Measurements from ENCODE around the gene C5orf24. TPM values are rescaled to one million over a fixed set of nuclear protein-coding genes. Genes with fewer than 3 reads are reported as not detected.

The C5orf24 gene
- total and polyA plus RNA-seq, 10 of the 15 experiments (the other 5 are each of a cell fraction or from before 2014, with no cell fraction given): 5.4 to 26.8 (median 15.6) TPM

DNA sequence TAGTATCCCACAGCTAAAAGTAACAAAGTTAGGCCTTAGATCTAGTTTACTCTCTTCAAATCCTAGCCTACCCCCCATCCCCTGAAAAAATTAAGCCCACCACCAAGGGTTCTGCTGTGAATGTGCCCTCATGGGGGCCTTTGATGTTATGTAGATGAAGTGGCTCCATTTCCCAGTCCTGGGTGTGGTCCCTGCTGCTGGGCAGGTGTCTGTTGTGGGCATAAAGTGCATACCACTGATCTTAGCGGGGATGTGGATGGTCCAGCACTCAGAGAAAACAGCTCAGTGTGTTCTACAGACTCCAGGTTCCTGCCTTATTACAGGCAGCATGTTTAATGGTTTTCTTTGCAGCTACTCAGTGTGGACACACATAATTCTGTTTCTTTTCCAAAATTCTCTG lies 61.0 kb downstream of the C5orf24 start:
- Histone ChIP-seq H3K79me2 (ENCODE audit: control insufficient read depth, insufficient read depth, low read length) (peaks cover 5% of the 10 kb centered on the region), H3K27me3 (replicated peaks in 1 of 2; ENCODE audit: control insufficient read depth in 2 of 2, insufficient read depth in 2 of 2, low read length in 1 of 2) (no peaks in the 10 kb centered on the region), H3K27ac (ENCODE audit: control insufficient read depth, insufficient read depth) (no peak overlapping the region), H3K9me3 (replicated peaks; ENCODE audit: control insufficient read depth, insufficient read depth, low read length) (no peaks in the 10 kb centered on the region), H4K20me1 (ENCODE audit: control insufficient read depth, insufficient read depth) (no peaks in the 10 kb centered on the region), H3K4me2 (ENCODE audit: control insufficient read depth, insufficient read depth) (no peak overlapping the region), H3K4me3 (no peak overlapping the region), H3K36me3 (ENCODE audit: control insufficient read depth in 2 of 2, insufficient read depth in 2 of 2, low read length in 1 of 2) (peaks cover 0 to 11% of the 10 kb centered on the region in 2 experiments; a peak in 2 of 4 replicates), H2AFZ (ENCODE audit: control insufficient read depth, low read depth, low read length) (no peak overlapping the region), H3K9ac (ENCODE audit: control insufficient read depth, insufficient read depth, low read length) (no peak overlapping the region), H3K4me1 (ENCODE audit: control insufficient read depth, insufficient read depth, low read length) (peaks cover 20% of the 10 kb centered on the region)
- TF ChIP-seq POLR2AphosphoS5 (IDR thresholded peaks at IDR 0.05; ENCODE audit: low read length) (0 out of 2 replicates have a peak, but pooled peaks have one; percentile 24), RBBP5 (conservative IDR thresholded peaks at IDR 0.05) (no peak)
- WGBS (ENCODE audit: insufficient coverage, insufficient replicate concordance, low lambda C conversion rate, missing lambda C conversion rate): 100% methylated on average over 1 of the region's 1 CpG
- RAD21 ChIA-PET (ENCODE audit: unreplicated experiment): interaction anchor here (1.2 to 3.0 kb wide), 3 partner anchors 44 to 169 kb away, joined by 3 to 15 read pairs (median 3); partner anchors contain the start of genes C5orf24 and CAMLG
- in situ Hi-C loops (cut with MboI) (no loop called here), intact Hi-C loops (cut with micrococcal nuclease; ENCODE audit: unreplicated experiment) (loop anchor here (10.0 kb wide), 1 partner anchor 322 kb away; no protein-coding TSS in a partner anchor)
- BruUV-seq (replicated peaks): no TSS peak
- POLR2A ChIA-PET: interaction anchor here (3.8 kb wide), 1 partner anchor 168 kb away, joined by 22 read pairs; the partner anchor contains the start of gene CAMLG
- ATAC-seq (no peak), DNase-seq (ENCODE audit: low read depth, low spot score) (no peak), FAIRE-seq (no peak)
- SMC1A ChIA-PET (ENCODE audit: uncharacterized antibody, unreplicated experiment): interaction anchor here (0.9 to 2.0 kb wide), 2 partner anchors 83 to 149 kb away, joined by 3 to 6 read pairs; partner anchors contain the start of gene DDX46
- CTCF ChIA-PET: interaction anchor here (0.6 to 3.2 kb wide), 12 partner anchors 10 to 724 kb away, joined by 3 to 43 read pairs (median 4); partner anchors contain the start of genes C5orf24, CAMLG and TXNDC15

Other genes with a start within 250 kb of the C5orf24 start
Only the 7 nearest of the 8 such genes appear.
- gene SEC24A, start 197.2 kb upstream of the C5orf24 start, total RNA-seq (2014; rRNA removed): 14.6 and 16.6 TPM in 2 replicates
- 22.4 and 22.6 TPM in 2 replicates for gene SEC24A, start 197.2 kb upstream of the C5orf24 start, total RNA-seq (2014; rRNA removed; fragmentation: Illumina TruSeq; extraction: Trizol)
- gene SEC24A, start 197.2 kb upstream of the C5orf24 start, total RNA-seq (2021): 26.2 and 26.6 TPM in 2 replicates
- gene SEC24A, start 197.2 kb upstream of the C5orf24 start, polyA plus RNA-seq (2011; rRNA removed): 52.2 and 62.2 TPM in 2 replicates
- gene SEC24A, start 197.2 kb upstream of the C5orf24 start, polyA plus RNA-seq (2014; fragmentation: Illumina TruSeq; extraction: Trizol): 26.3 and 31.4 TPM in 2 replicates
- gene SEC24A, start 197.2 kb upstream of the C5orf24 start, polyA plus RNA-seq (2014; fragmentation: Nextera tagmentation; extraction: Ambion mirVana): 10 to 100 TPM in 1 of 2 experiments, 1 to 10 TPM in 1; 7.1 to 12.5 TPM
- 14.4 and 15.8 TPM in 2 replicates for gene SEC24A, start 197.2 kb upstream of the C5orf24 start, polyA plus RNA-seq (2014; rRNA removed)
- gene SEC24A, start 197.2 kb upstream of the C5orf24 start, polyA plus RNA-seq (2016; fragmentation: Nextera tagmentation; extraction: Ambion mirVana): 10 to 100 TPM; 23.2 to 23.3 TPM
- gene CAMLG, start 107.4 kb upstream of the C5orf24 start, total RNA-seq (2014; rRNA removed): 30.2 and 30.9 TPM in 2 replicates
- 25.2 and 26.2 TPM in 2 replicates for gene CAMLG, start 107.4 kb upstream of the C5orf24 start, total RNA-seq (2014; rRNA removed; fragmentation: Illumina TruSeq; extraction: Trizol)
- gene CAMLG, start 107.4 kb upstream of the C5orf24 start, total RNA-seq (2021): 25.7 and 28.8 TPM in 2 replicates
- gene CAMLG, start 107.4 kb upstream of the C5orf24 start, polyA plus RNA-seq (2011; rRNA removed): 22.4 and 29.4 TPM in 2 replicates
- 20.7 and 24.1 TPM in 2 replicates for gene CAMLG, start 107.4 kb upstream of the C5orf24 start, polyA plus RNA-seq (2014; fragmentation: Illumina TruSeq; extraction: Trizol)
- gene CAMLG, start 107.4 kb upstream of the C5orf24 start, polyA plus RNA-seq (2014; fragmentation: Nextera tagmentation; extraction: Ambion mirVana): 10 to 100 TPM; 27.0 to 51.7 TPM
- 18.5 and 21.9 TPM in 2 replicates for gene CAMLG, start 107.4 kb upstream of the C5orf24 start, polyA plus RNA-seq (2014; rRNA removed)
- gene CAMLG, start 107.4 kb upstream of the C5orf24 start, polyA plus RNA-seq (2016; fragmentation: Nextera tagmentation; extraction: Ambion mirVana): 10 to 100 TPM; 25.1 to 25.7 TPM
- gene DDX46, start 87.2 kb upstream of the C5orf24 start, total RNA-seq (2014; rRNA removed): 39.1 and 39.6 TPM in 2 replicates
- 64.9 and 67.3 TPM in 2 replicates for gene DDX46, start 87.2 kb upstream of the C5orf24 start, total RNA-seq (2014; rRNA removed; fragmentation: Illumina TruSeq; extraction: Trizol)
- gene DDX46, start 87.2 kb upstream of the C5orf24 start, total RNA-seq (2021): 55.6 and 61.8 TPM in 2 replicates
- 46.9 and 72.1 TPM in 2 replicates for gene DDX46, start 87.2 kb upstream of the C5orf24 start, polyA plus RNA-seq (2011; rRNA removed)
- gene DDX46, start 87.2 kb upstream of the C5orf24 start, polyA plus RNA-seq (2014; fragmentation: Illumina TruSeq; extraction: Trizol): 77.1 and 94.9 TPM in 2 replicates
- gene DDX46, start 87.2 kb upstream of the C5orf24 start, polyA plus RNA-seq (2014; fragmentation: Nextera tagmentation; extraction: Ambion mirVana): 10 to 100 TPM; 23.0 to 31.3 TPM
- 43.0 and 44.8 TPM in 2 replicates for gene DDX46, start 87.2 kb upstream of the C5orf24 start, polyA plus RNA-seq (2014; rRNA removed)
- gene DDX46, start 87.2 kb upstream of the C5orf24 start, polyA plus RNA-seq (2016; fragmentation: Nextera tagmentation; extraction: Ambion mirVana): 10 to 100 TPM; 37.6 to 38.8 TPM
- 27.4 and 31.3 TPM in 2 replicates for gene TXNDC15, start 28.4 kb downstream of the C5orf24 start, total RNA-seq (2014; rRNA removed)
- gene TXNDC15, start 28.4 kb downstream of the C5orf24 start, total RNA-seq (2014; rRNA removed; fragmentation: Illumina TruSeq; extraction: Trizol): 52.1 and 53.0 TPM in 2 replicates
- gene TXNDC15, start 28.4 kb downstream of the C5orf24 start, total RNA-seq (2021): 39.3 and 40.7 TPM in 2 replicates
- 35.5 and 49.9 TPM in 2 replicates for gene TXNDC15, start 28.4 kb downstream of the C5orf24 start, polyA plus RNA-seq (2011; rRNA removed)
- gene TXNDC15, start 28.4 kb downstream of the C5orf24 start, polyA plus RNA-seq (2014; fragmentation: Illumina TruSeq; extraction: Trizol): 33.4 and 40.0 TPM in 2 replicates
- 10 to 100 TPM in 1 of 2 experiments, 1 to 10 TPM in 1; 8.1 to 17.9 TPM for gene TXNDC15, start 28.4 kb downstream of the C5orf24 start, polyA plus RNA-seq (2014; fragmentation: Nextera tagmentation; extraction: Ambion mirVana)
- 45.6 and 60.6 TPM in 2 replicates for gene TXNDC15, start 28.4 kb downstream of the C5orf24 start, polyA plus RNA-seq (2014; rRNA removed)
- gene TXNDC15, start 28.4 kb downstream of the C5orf24 start, polyA plus RNA-seq (2016; fragmentation: Nextera tagmentation; extraction: Ambion mirVana): 10 to 100 TPM; 45.8 to 47.1 TPM
- 6.6 and 7.5 TPM in 2 replicates for gene PCBD2, start 59.2 kb downstream of the C5orf24 start, total RNA-seq (2014; rRNA removed)
- 4.8 and 5.7 TPM in 2 replicates for gene PCBD2, start 59.2 kb downstream of the C5orf24 start, total RNA-seq (2014; rRNA removed; fragmentation: Illumina TruSeq; extraction: Trizol)
- gene PCBD2, start 59.2 kb downstream of the C5orf24 start, total RNA-seq (2021): 6.0 and 7.4 TPM in 2 replicates
- gene PCBD2, start 59.2 kb downstream of the C5orf24 start, polyA plus RNA-seq (2011; rRNA removed): 6.8 and 8.3 TPM in 2 replicates
- 5.4 and 7.0 TPM in 2 replicates for gene PCBD2, start 59.2 kb downstream of the C5orf24 start, polyA plus RNA-seq (2014; fragmentation: Illumina TruSeq; extraction: Trizol)
- 1 to 10 TPM; 6.7 to 7.0 TPM for gene PCBD2, start 59.2 kb downstream of the C5orf24 start, polyA plus RNA-seq (2014; fragmentation: Nextera tagmentation; extraction: Ambion mirVana)
- 4.3 and 6.5 TPM in 2 replicates for gene PCBD2, start 59.2 kb downstream of the C5orf24 start, polyA plus RNA-seq (2014; rRNA removed)
- 10 to 100 TPM; 10.8 to 13.6 TPM for gene PCBD2, start 59.2 kb downstream of the C5orf24 start, polyA plus RNA-seq (2016; fragmentation: Nextera tagmentation; extraction: Ambion mirVana)
- gene CATSPER3, start 121.9 kb downstream of the C5orf24 start, total RNA-seq (2014; rRNA removed): 0.27 TPM in 1 of 2 replicates, not detected in the other
- gene CATSPER3, start 121.9 kb downstream of the C5orf24 start, total RNA-seq (2014; rRNA removed; fragmentation: Illumina TruSeq; extraction: Trizol): 0.14 TPM in 1 of 2 replicates, not detected in the other
- 0.18 TPM in 1 of 2 replicates, not detected in the other for gene CATSPER3, start 121.9 kb downstream of the C5orf24 start, total RNA-seq (2021)
- gene CATSPER3, start 121.9 kb downstream of the C5orf24 start, polyA plus RNA-seq (2011; rRNA removed): 0.33 and 0.38 TPM in 2 replicates
- 0.06 TPM in 1 of 2 replicates, not detected in the other for gene CATSPER3, start 121.9 kb downstream of the C5orf24 start, polyA plus RNA-seq (2014; fragmentation: Illumina TruSeq; extraction: Trizol)
- gene CATSPER3, start 121.9 kb downstream of the C5orf24 start, polyA plus RNA-seq (2014; fragmentation: Nextera tagmentation; extraction: Ambion mirVana): under 1 TPM; 0.11 to 0.15 TPM
- gene CATSPER3, start 121.9 kb downstream of the C5orf24 start, polyA plus RNA-seq (2014; rRNA removed): 0.18 TPM in 1 of 2 replicates, not detected in the other
- gene CATSPER3, start 121.9 kb downstream of the C5orf24 start, polyA plus RNA-seq (2016; fragmentation: Nextera tagmentation; extraction: Ambion mirVana): under 1 TPM in 1 of 2 experiments, not detected in 1; 0.12 TPM
- gene PITX1, start 188.3 kb downstream of the C5orf24 start, total RNA-seq (2014; rRNA removed): 0.44 and 0.68 TPM in 2 replicates
- 0.18 TPM in 1 of 2 replicates, not detected in the other for gene PITX1, start 188.3 kb downstream of the C5orf24 start, total RNA-seq (2014; rRNA removed; fragmentation: Illumina TruSeq; extraction: Trizol)
- 0.77 and 1.1 TPM in 2 replicates for gene PITX1, start 188.3 kb downstream of the C5orf24 start, total RNA-seq (2021)
- gene PITX1, start 188.3 kb downstream of the C5orf24 start, polyA plus RNA-seq (2011; rRNA removed): not detected in 2 replicates
- not detected in 2 replicates for gene PITX1, start 188.3 kb downstream of the C5orf24 start, polyA plus RNA-seq (2014; fragmentation: Illumina TruSeq; extraction: Trizol)
- gene PITX1, start 188.3 kb downstream of the C5orf24 start, polyA plus RNA-seq (2014; fragmentation: Nextera tagmentation; extraction: Ambion mirVana): not detected
- 0.96 and 1.2 TPM in 2 replicates for gene PITX1, start 188.3 kb downstream of the C5orf24 start, polyA plus RNA-seq (2014; rRNA removed)
- gene PITX1, start 188.3 kb downstream of the C5orf24 start, polyA plus RNA-seq (2016; fragmentation: Nextera tagmentation; extraction: Ambion mirVana): under 1 TPM; 0.16 to 0.43 TPM

Measured in GM12878 (cell line).